HCT116 (cell line): ENCODE data around the gene YBX2. TPM values are rescaled to one million over a fixed set of nuclear protein-coding genes. Genes with fewer than 3 reads are reported as not detected.

Experiments used
- ELF1 ChIP-seq: IDR thresholded peaks from 2 replicates; pipeline ENCODE4 v1.6.1; 2012; ENCODE audit warnings: low read depth, borderline replicate concordance
- EZH2 ChIP-seq: fragments of 200-600 bp; sonication (generic); IDR thresholded peaks from 2 replicates; pipeline ENCODE4 v1.6.1; 2017; ENCODE audit warnings: antibody characterized with exemption, mixed run types
- POLR2A ChIP-seq: IDR thresholded peaks from 2 replicates; pipeline ENCODE4 v1.7.0; 2011; ENCODE audit warnings: borderline replicate concordance; ENCODE audit not compliant: insufficient read depth, insufficient read length; ENCODE audit errors: extremely low read depth
- SP1 ChIP-seq: IDR thresholded peaks from 2 replicates; pipeline ENCODE4 v1.6.1; 2012; ENCODE audit warnings: low read depth
- YY1 ChIP-seq: IDR thresholded peaks from 2 replicates; pipeline ENCODE4 v1.6.1; 2011; ENCODE audit warnings: low read length, low read depth, moderate library complexity, mild to moderate bottlenecking; ENCODE audit not compliant: insufficient replicate concordance; ENCODE audit errors: extremely low read depth
- total RNA-seq: library from RNA; stranded (reverse); gene quantifications from one replicate; pipeline ENCODE4 v1.2.1, GENCODE V29; 2021; ENCODE audit not compliant: unreplicated experiment
- TF ChIP-seq, protein P1 (sequence below): IDR thresholded peaks from 2 replicates; pipeline ENCODE4 v1.6.1; 2012; ENCODE audit warnings: low read depth
- TF ChIP-seq, protein P2 (sequence below): IDR thresholded peaks from 2 replicates; pipeline ENCODE4 v1.6.1; 2012

Gene YBX2
- total RNA-seq, 1 experiment from 2014 or later: 2.3 TPM

DNA sequence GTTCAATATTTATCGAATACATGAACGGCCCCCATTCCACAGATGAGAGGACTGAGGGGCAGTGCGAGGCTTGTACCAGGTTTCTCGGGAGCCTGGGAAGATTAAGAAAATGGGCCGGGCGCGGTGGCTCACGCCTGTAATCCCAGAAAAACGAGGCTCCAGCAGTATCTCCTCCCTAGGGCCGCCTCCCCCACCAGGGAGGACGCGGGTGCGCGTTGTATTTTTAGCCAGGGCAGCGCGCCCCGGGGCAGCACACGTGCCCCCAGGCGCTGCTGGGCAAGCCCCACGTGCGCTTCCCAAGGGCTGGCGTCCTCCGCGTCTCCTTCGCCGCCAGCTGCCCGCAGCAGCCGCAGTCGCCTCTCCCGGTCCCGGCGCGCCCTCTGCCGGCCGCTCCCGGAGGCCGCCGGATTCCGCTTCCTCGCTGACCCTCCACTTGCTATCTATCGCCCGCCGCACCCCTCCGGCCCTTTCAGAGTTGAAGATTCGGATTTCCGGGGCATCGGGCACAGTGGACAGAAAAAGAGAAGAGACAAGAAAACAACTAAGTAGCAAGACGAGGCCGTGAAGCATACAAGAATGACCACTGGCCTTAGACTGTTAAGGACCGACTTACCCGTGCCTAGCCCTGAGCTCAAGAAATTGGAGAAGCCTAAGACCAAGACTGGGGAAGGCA lies 1.9 kb upstream of the YBX2 start (continued):
- TF ChIP-seq, protein P1, sequence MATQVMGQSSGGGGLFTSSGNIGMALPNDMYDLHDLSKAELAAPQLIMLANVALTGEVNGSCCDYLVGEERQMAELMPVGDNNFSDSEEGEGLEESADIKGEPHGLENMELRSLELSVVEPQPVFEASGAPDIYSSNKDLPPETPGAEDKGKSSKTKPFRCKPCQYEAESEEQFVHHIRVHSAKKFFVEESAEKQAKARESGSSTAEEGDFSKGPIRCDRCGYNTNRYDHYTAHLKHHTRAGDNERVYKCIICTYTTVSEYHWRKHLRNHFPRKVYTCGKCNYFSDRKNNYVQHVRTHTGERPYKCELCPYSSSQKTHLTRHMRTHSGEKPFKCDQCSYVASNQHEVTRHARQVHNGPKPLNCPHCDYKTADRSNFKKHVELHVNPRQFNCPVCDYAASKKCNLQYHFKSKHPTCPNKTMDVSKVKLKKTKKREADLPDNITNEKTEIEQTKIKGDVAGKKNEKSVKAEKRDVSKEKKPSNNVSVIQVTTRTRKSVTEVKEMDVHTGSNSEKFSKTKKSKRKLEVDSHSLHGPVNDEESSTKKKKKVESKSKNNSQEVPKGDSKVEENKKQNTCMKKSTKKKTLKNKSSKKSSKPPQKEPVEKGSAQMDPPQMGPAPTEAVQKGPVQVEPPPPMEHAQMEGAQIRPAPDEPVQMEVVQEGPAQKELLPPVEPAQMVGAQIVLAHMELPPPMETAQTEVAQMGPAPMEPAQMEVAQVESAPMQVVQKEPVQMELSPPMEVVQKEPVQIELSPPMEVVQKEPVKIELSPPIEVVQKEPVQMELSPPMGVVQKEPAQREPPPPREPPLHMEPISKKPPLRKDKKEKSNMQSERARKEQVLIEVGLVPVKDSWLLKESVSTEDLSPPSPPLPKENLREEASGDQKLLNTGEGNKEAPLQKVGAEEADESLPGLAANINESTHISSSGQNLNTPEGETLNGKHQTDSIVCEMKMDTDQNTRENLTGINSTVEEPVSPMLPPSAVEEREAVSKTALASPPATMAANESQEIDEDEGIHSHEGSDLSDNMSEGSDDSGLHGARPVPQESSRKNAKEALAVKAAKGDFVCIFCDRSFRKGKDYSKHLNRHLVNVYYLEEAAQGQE: no peak
- TF ChIP-seq POLR2A: no peak
- no peak for TF ChIP-seq ELF1
- TF ChIP-seq, protein P2, sequence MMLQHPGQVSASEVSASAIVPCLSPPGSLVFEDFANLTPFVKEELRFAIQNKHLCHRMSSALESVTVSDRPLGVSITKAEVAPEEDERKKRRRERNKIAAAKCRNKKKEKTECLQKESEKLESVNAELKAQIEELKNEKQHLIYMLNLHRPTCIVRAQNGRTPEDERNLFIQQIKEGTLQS: no peak
- TF ChIP-seq EZH2: no peak
- TF ChIP-seq SP1: no peak
- TF ChIP-seq YY1: peak; percentile 14
